GM12875 (cell line): ENCODE data around the gene BUB1.

Experiments used
- H3K4me3 ChIP-seq: one replicate; pipeline ENCODE4 v1.5.1; 2011; ENCODE audit warnings: low read depth, low read length, control low read depth
- TF ChIP-seq, protein P1 (sequence below): IDR thresholded peaks from 2 replicates; pipeline ENCODE4 v1.5.1; 2011; ENCODE audit warnings: low read depth, mild to moderate bottlenecking, control low read depth, inconsistent platforms, low read length, moderate library complexity, borderline replicate concordance; ENCODE audit not compliant: insufficient read depth

BUB1 gene

GRCh38 chr2:110647777-110648176, 30.1 kb downstream of the BUB1 start:
- TF ChIP-seq, protein P1, sequence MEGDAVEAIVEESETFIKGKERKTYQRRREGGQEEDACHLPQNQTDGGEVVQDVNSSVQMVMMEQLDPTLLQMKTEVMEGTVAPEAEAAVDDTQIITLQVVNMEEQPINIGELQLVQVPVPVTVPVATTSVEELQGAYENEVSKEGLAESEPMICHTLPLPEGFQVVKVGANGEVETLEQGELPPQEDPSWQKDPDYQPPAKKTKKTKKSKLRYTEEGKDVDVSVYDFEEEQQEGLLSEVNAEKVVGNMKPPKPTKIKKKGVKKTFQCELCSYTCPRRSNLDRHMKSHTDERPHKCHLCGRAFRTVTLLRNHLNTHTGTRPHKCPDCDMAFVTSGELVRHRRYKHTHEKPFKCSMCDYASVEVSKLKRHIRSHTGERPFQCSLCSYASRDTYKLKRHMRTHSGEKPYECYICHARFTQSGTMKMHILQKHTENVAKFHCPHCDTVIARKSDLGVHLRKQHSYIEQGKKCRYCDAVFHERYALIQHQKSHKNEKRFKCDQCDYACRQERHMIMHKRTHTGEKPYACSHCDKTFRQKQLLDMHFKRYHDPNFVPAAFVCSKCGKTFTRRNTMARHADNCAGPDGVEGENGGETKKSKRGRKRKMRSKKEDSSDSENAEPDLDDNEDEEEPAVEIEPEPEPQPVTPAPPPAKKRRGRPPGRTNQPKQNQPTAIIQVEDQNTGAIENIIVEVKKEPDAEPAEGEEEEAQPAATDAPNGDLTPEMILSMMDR: no peak
- no peak overlapping the region for H3K4me3 ChIP-seq

- no peak overlapping the region for H3K4me3 ChIP-seq
- TF ChIP-seq, protein P1: no peak
These were observed 32.2 kb downstream of the BUB1 start for GRCh38 chr2:110645616-110646015.

GRCh38 chr2:110644357-110644756, 33.5 kb downstream of the BUB1 start:
- TF ChIP-seq, protein P1: no peak

GRCh38 chr2:110642360-110642759, 35.5 kb downstream of the BUB1 start:
- no peak overlapping the region for H3K4me3 ChIP-seq
- TF ChIP-seq, protein P1: no peak

More at GRCh38 chr2:110644357-110644756, 33.5 kb downstream of the BUB1 start:
- no peak overlapping the region for H3K4me3 ChIP-seq

DNA sequence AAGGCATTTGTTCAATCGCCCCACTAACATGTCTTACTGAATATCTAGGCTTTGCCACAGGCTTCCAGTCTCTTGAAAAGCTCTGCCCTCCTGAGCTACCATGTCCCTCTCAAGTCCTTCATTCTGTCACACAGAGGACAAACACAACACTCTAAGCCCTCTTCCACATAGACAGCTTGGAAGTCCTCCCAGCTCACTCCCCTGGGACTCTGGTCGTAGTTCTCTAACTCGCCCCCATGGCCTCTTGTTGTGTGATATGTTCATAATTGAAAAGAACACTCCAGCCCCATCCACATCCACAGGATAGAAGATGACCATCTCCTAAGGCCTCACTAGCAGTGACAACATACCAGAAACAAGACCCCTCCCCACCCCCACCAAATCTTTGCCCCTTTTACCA, 37.9 kb downstream of the BUB1 start:
- TF ChIP-seq, protein P1: no peak

DNA sequence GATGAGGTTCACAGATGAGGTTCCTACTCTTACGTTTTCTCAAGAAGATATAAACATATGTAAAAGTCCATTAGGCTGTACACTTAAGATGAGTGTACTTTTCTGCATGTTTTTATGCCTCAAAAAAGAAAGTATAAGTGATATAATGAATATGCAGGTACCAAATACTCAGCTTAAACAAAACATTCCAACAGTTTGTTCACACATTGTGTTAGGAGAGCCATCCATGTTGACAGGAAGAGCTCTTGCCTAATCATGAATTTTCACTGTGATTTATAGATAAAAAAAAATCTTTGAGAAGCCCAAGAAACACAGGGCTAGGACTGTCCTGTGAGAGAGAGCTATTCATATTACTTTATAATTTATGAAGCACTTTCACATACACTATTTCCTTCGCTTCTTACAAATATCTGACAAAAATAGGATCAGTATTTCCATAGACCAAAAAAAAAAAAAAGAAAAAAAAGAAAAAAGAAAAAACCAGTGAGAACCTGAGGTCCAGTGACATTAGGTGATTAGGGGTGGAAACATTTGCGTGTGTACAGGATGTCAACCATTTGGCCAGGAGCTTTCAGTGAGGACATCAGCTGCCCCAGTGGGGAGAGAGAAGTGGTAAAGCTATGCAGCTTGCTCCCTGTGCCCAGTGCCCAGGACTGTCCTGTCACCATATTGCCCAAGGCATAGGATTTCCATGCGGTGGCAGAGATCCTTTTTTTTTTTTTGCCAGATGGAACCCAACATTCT, 38.7 kb downstream of the BUB1 start:
- TF ChIP-seq, protein P1: no peak
- H3K4me3 ChIP-seq: no peak overlapping the region

More for the DNA sequence above, 37.9 kb downstream of the BUB1 start:
- H3K4me3 ChIP-seq: no peak overlapping the region

DNA sequence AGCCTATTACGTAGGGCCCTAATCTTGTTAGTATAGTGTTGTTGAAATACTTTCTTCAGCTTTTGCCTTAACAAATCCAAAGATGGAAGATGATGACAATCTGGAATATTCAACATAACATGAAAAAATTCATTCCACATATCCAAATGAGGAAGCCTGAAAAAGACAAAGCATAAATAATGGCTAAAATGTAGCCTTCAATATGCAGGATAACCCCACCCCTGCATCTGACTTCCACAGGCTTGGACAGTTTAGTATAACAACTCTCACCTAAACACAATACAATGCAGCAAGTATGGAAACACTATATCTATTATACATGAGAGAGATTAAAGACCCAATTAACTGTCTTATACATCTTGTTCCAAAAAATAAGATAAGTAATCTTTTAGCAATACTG, 39.9 kb downstream of the BUB1 start:
- no peak overlapping the region for H3K4me3 ChIP-seq
- TF ChIP-seq, protein P1: no peak
